ENCODE data around the gene FOXL1. TPM values are rescaled to one million over a fixed set of nuclear protein-coding genes. Genes with fewer than 3 reads are reported as not detected.
A peak's percentile ranks its signal among the peaks of the same experiment; 100 is the strongest.

The FOXL1 gene
- total RNA-seq, 1 experiment from 2014 or later, result 9.3 TPM

- intact Hi-C loops (cut with micrococcal nuclease; ENCODE audit: unreplicated experiment) (no loop called here), in situ Hi-C loops (cut with HindIII; ENCODE audit: low pct_unique_long_range_greater_than_20kb, low sequenced_read_pairs) (no loop called here)
- ChIA-PET CTCF (no interaction called here), POLR2A (no interaction called here)
- Histone ChIP-seq H3K27ac (ENCODE audit: low read length) (peak overlapping the region; percentile 97), H3K4me1 (ENCODE audit: control insufficient read depth, insufficient read depth, low read length) (peaks cover 47% of the 10 kb centered on the region), H3K9me3 (ENCODE audit: control insufficient read depth, insufficient read depth, low read depth, low read length) (no peaks in the 10 kb centered on the region), H3K36me3 (ENCODE audit: control insufficient read depth, insufficient read depth, low read length) (no peaks in the 10 kb centered on the region), H3K4me3 (ENCODE audit: low read depth in 2 of 2, low read length in 2 of 2) (peak overlapping the region; percentile 56 to 73), H3K27me3 (ENCODE audit: control insufficient read depth, insufficient read depth, low read length) (no peaks in the 10 kb centered on the region)
- DNase-seq (ENCODE audit: low read depth, low spot score) (no peak), ATAC-seq (peak; percentile 13)
- TF ChIP-seq, protein P1, sequence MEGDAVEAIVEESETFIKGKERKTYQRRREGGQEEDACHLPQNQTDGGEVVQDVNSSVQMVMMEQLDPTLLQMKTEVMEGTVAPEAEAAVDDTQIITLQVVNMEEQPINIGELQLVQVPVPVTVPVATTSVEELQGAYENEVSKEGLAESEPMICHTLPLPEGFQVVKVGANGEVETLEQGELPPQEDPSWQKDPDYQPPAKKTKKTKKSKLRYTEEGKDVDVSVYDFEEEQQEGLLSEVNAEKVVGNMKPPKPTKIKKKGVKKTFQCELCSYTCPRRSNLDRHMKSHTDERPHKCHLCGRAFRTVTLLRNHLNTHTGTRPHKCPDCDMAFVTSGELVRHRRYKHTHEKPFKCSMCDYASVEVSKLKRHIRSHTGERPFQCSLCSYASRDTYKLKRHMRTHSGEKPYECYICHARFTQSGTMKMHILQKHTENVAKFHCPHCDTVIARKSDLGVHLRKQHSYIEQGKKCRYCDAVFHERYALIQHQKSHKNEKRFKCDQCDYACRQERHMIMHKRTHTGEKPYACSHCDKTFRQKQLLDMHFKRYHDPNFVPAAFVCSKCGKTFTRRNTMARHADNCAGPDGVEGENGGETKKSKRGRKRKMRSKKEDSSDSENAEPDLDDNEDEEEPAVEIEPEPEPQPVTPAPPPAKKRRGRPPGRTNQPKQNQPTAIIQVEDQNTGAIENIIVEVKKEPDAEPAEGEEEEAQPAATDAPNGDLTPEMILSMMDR (IDR thresholded peaks at IDR 0.05), result no peak
- TF ChIP-seq SIN3A (IDR thresholded peaks at IDR 0.05; ENCODE audit: borderline replicate concordance, insufficient read depth, low read depth, low read length) (no peak), POLR2AphosphoS5 (IDR thresholded peaks at IDR 0.05; ENCODE audit: low read depth, low read length) (no peak), TCF7L2 (IDR thresholded peaks at IDR 0.05; ENCODE audit: low read depth, low read length) (no peak)
- TF ChIP-seq, protein P2, sequence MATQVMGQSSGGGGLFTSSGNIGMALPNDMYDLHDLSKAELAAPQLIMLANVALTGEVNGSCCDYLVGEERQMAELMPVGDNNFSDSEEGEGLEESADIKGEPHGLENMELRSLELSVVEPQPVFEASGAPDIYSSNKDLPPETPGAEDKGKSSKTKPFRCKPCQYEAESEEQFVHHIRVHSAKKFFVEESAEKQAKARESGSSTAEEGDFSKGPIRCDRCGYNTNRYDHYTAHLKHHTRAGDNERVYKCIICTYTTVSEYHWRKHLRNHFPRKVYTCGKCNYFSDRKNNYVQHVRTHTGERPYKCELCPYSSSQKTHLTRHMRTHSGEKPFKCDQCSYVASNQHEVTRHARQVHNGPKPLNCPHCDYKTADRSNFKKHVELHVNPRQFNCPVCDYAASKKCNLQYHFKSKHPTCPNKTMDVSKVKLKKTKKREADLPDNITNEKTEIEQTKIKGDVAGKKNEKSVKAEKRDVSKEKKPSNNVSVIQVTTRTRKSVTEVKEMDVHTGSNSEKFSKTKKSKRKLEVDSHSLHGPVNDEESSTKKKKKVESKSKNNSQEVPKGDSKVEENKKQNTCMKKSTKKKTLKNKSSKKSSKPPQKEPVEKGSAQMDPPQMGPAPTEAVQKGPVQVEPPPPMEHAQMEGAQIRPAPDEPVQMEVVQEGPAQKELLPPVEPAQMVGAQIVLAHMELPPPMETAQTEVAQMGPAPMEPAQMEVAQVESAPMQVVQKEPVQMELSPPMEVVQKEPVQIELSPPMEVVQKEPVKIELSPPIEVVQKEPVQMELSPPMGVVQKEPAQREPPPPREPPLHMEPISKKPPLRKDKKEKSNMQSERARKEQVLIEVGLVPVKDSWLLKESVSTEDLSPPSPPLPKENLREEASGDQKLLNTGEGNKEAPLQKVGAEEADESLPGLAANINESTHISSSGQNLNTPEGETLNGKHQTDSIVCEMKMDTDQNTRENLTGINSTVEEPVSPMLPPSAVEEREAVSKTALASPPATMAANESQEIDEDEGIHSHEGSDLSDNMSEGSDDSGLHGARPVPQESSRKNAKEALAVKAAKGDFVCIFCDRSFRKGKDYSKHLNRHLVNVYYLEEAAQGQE (IDR thresholded peaks at IDR 0.05; ENCODE audit: insufficient read depth in 1 of 2, low read depth in 2 of 2, low read length in 1 of 2), result no peak
- BruUV-seq (replicated peaks), result no TSS peak
Measured at GRCh38 chr16:86579268-86580062, 1.1 kb downstream of the FOXL1 start.

DNA sequence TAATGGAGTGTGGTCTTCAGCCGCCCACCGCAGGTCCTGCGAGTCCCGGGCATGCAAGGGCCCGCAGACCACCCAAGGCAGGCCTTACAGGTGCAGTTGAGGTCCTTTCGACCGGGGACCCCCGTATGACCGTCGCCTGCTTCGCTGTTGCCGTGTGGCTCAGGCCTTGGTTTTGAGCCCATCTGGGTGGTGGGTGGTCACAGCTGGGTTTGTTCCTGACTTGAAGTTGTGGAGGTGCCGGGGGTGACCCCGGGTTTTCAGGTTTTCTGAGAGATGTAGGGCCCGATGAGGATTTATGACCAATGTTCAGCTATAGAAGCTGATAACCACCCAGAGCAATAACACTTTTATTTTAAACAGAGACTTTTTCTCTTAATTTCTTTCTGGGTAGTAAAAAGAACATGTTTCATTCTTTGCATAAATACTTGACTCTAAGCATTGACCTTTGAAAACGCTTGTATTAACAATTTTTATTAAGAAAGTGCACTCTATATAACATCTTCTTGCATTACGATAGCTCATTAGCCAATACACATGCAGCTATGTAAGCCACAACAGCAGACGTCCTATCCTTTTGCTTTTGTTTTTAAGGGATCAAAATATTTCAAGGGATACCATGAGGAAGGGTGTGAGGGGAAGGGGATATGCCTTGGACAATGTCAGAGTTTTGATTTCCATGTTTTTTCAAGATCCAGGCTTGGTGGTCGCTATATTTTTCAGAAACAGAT is 1.9 kb downstream of the FOXL1 start:
- H3K4me1 ChIP-seq (ENCODE audit: control insufficient read depth, insufficient read depth, low read length), result peaks cover 47% of the 10 kb centered on the region
- ATAC-seq, result no peak
- POLR2A ChIA-PET, result no interaction called here

More for the DNA sequence above, 1.9 kb downstream of the FOXL1 start:
- CTCF ChIA-PET, result interaction anchor here (0.7 kb wide), 1 partner anchor 596 kb away, joined by 3 read pairs; no protein-coding TSS in a partner anchor
- BruUV-seq (replicated peaks), result no TSS peak
- no peak for DNase-seq (ENCODE audit: low read depth, low spot score)
- no peaks in the 10 kb centered on the region for H3K27me3 ChIP-seq (ENCODE audit: control insufficient read depth, insufficient read depth, low read length)
- TF ChIP-seq TCF7L2 (IDR thresholded peaks at IDR 0.05; ENCODE audit: low read depth, low read length) (no peak), SIN3A (IDR thresholded peaks at IDR 0.05; ENCODE audit: borderline replicate concordance, insufficient read depth, low read depth, low read length) (no peak), POLR2AphosphoS5 (IDR thresholded peaks at IDR 0.05; ENCODE audit: low read depth, low read length) (no peak)
- TF ChIP-seq, protein P1 (IDR thresholded peaks at IDR 0.05), result no peak
- TF ChIP-seq, protein P2 (IDR thresholded peaks at IDR 0.05; ENCODE audit: insufficient read depth in 1 of 2, low read depth in 2 of 2, low read length in 1 of 2), result no peak
- H3K9me3 ChIP-seq (ENCODE audit: control insufficient read depth, insufficient read depth, low read depth, low read length), result no peaks in the 10 kb centered on the region
- in situ Hi-C loops (cut with HindIII; ENCODE audit: low pct_unique_long_range_greater_than_20kb, low sequenced_read_pairs), result no loop called here
- peak overlapping the region; percentile 56 to 73 for H3K4me3 ChIP-seq (ENCODE audit: low read depth in 2 of 2, low read length in 2 of 2)
- H3K36me3 ChIP-seq (ENCODE audit: control insufficient read depth, insufficient read depth, low read length), result no peaks in the 10 kb centered on the region
- H3K27ac ChIP-seq (ENCODE audit: low read length), result peak overlapping the region; percentile 97
- intact Hi-C loops (cut with micrococcal nuclease; ENCODE audit: unreplicated experiment), result no loop called here
